Activated CD8-positive, alpha-beta memory T cell treated with anti-CD3 and anti-CD28 coated beads, Interleukin-2, amount 50 U/mL, for 1 hour (primary cell): ENCODE measurements around the gene NGFR.
"Not testable (repeated sequence)": the region's sequence is repeated elsewhere in the genome, so short reads cannot be mapped to it uniquely, and the experiment has no call there.

Experiments used
- DNase-seq: peaks from one replicate; pipeline ENCODE4 v3.0.0-alpha.2; 2020; ENCODE audit errors: extremely low read depth

Gene NGFR

DNA sequence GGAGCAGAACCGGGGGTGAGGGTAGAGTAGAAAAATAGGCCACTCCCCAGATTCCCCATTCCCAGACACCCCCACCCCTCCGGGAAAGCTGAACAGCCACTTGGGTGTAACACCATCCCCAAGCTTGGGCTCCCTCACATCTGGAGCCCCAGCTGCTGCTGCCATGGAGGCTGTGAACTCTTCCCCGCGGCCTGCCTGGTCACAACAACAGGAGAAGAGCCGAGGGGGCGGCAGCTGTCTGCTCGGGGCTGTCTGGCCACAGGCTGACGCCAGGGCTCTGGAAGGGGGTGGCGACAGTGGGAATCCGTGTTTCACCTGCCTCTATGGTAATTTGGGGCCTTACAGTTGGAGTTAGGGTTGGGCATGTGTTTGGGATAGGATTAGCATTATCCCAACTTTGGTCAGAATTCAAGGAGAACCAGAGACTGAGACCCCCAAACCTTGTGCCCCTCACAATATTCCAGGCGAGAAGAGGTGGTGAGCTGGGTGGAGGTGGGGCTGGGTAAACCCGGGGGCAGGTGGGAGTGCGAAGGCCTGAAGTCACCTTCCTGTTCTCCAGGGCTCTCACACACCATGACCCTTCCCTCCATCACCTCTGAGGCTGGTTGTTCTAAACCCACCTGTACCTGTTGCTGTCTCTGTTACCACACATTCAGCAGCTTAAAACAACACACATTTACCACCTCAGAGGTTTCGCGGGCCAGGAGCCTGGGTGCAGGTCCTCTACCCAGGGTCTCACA lies 50.9 kb downstream of the NGFR start:
- DNase-seq: no peak

DNA sequence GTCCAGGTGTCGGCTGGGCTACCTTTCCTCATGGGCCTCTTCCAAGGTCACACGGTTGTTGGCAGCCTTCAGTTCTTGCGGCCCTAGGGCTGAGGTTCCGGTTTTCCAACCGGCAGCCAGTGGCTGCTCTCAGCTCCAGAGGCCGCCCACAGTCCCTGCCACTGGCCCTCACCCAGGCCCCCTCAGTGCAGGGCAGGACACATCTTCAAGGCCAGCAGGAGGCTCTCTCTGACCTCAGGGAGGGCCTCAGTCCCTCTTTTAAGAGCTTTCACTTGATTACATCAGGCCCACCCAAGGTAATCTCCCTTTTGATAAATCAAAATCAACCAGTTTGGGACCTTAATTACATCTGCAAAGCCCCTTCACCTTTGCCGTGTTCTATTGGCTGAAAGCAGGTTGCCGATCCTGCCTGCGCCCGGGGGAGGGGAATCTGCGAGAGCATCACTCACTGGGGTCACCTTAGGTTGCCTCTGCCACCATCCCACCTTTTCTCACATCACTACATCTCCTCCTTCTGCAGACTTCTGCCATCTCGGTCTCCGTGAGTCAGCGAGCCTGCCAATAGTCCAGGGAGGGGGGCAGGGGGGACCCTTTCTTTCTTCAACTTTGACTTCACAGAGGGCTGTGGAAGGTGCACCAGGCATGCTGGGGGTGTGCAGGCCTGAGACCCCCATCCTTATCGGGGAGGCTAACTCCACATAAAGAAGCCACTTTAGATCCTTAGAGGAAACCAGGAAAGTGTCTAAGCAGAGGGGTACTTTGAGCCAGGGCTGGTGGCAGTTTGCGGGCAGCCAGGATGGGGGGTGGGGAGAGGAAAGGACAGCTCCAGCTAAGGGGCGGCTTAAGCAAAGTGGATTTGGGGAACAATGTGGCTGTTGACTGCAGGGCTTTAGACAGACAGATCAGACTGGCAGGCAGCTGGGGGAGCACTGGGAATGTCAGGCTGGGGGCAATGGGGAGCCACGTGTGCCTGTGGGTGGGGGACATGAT lies 51.7 kb downstream of the NGFR start:
- no peak for DNase-seq

- DNase-seq: no peak
Measured at GRCh38 chr17:49547566-49547965, 52.5 kb downstream of the NGFR start.

GRCh38 chr17:49548051-49548505 lies 53.0 kb downstream of the NGFR start:
- DNase-seq: no peak

DNA sequence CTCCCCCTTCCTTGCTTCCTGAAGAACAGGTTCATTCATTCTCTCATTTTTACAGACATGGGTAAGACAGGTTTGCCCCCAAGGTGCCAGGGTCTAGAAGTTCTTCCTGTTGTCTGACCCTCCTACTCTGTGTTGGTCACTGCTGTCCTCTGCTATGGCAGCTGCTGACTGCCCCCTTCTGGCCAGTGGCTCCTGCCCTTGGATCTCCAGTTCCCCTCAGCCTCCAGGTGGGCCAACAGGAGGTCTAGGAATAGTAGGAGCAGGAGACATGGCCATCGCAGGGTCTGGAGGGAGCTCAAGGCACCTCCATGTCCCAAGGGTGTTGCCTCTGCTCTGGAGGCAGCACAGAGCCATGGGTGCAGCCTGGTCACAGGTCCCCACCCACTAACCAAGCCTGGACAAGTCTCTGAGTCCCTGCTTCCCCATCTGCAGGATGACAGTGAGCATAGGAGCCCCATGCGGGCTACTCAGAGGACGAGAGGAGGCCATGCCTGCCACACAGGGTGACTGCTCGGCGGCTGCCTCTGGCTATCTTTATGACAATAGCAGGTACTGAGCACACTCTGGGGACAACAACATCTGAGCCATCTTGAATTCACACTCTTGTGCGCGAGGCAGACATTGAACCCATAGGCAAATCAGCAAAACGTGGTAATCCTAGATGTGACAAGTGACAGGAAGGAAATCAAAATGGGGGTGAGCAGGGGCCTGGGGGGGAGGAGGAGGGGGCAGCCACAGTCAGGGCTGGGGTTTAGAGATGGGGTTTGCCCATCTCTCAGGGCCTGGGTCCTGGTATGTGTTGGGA lies 53.6 kb downstream of the NGFR start:
- DNase-seq: no peak

DNA sequence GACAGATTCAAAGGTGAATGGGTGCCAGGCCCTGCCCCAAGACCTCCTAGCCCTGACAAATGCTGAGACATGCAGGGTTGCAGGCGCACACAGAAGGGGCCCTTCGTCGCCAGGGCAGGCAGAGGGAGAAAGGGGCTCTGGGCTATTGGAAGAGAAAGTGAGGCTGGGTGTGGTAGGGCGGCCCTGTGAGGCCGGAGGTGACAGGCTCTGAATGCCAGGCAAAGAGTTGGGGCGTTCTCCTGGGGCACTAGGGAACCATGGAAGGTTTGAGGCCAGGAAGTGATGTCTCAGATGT lies 54.2 kb downstream of the NGFR start:
- no peak for DNase-seq

DNA sequence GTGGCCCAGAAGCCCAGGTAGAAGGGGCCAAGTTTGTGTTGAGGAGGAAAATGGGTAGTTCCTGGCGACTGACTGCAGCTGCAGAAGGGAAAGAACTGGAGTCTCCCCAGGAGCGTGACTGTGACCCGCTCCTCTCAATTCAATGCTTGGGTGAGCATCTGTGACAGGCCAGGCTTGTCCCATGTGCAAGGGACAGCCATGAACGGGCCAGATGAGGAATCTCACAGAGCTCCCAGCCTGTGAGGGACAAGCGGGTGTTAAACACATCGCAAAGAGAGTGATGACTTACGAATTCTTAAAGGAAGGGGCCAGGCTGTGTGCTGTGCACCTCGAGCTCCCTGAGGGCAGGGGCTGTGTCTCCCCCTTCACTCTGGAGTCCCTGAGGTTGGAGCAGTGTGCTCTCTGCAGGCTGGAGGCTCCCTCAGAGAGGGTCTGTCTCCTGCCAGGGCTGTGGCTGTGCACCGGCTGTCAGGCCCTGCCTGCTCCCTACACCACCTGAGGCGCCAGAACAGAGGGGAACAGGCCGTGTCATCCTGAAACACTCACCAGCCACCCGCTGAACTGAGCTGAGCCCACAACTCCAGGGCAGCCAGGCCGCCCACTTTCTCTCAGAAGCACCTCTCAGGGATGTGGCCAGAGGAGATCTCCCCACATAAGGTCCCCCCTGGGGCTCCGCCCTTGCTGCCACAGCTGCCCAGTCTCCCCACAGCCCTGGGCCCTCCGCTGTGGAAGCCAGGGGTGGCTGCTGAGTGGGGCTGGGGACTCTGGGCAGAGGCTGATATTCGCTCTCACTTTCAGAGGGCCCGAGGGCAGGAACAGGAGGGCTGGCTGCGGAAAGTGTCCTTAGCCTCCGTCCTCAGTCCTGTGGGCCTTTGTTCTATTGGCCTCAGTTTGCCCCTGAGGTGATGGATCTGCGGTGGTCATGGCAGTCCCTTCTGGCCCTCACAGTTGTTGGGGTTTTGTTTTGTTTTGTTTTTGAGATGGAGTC lies 54.9 kb downstream of the NGFR start:
- DNase-seq: no peak

- not testable (repeated sequence) for DNase-seq
Measured at GRCh38 chr17:49550764-49551163, 55.7 kb downstream of the NGFR start.

DNA sequence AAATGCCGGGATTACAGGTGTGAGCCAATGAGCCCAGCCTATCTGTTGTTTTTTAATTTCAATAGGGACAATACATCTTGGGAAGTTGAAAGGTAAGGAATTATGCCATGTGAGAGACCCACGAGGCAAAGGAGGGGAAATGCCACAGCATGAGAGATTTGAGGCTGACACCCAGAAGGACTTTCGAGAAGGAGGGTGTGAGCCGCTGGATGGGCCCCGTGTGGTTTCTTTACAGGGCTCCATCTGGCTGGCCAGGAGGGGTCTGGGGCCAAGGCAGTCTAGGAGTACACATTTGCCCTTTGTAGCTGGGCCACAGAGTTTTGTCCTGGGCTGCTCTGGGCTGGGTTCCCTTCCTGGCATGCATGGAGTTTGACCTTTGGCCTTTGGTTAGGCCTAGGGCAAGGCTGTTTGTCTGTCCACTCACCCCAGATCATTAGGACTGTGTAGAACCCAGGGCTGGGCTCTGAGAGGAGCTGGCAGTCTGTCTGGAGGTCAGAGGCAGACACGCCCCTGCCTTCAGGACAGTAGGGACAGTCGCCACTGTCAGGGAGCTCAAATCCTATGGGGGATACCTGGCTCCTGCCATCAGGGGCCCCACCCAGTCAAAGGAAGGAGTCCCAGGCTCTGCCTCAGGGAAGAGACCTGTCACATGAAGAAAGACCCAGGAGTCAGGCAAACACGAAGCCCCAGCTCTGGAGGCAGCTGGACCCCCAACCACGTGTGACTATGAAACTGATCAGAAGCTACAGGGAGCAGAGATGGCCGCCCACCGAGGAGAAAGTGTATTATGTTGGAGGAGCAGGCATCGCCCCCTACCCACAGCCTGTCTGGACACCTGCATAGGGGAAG lies 56.4 kb downstream of the NGFR start:
- DNase-seq: no peak

DNA sequence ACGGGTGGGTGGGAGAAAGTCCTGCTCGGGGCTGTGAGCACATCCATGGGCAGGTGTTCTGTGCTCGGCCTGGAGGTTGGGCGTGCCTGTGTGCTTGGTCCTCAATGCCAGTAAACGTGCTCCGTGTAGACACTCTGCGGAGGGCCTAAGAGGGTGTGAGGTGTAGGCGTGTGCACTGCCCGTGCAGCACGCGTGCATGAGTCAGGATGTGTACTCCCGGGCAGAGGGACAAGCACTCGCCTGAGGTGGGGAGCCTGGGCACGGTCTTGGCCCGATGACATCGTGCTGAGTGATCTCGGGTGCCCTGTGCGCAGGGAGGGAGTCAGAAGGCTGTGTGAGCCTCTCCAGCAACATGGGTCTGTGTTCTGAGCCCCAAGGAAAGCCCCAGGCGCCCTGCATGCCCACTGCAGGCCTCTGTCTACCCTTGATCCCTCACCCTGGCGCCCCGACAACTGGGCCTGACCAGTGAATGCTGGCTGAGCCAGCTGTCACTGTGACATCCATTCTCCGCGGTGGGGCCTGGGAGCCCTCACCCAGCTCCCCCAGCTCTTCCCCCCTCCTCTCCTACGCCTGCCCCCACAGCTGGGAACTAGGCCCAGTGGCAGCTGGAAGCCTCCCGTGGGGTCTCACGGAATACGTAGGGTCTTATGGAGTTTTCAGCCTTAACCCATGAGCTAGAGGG lies 57.1 kb downstream of the NGFR start:
- DNase-seq: no peak

DNA sequence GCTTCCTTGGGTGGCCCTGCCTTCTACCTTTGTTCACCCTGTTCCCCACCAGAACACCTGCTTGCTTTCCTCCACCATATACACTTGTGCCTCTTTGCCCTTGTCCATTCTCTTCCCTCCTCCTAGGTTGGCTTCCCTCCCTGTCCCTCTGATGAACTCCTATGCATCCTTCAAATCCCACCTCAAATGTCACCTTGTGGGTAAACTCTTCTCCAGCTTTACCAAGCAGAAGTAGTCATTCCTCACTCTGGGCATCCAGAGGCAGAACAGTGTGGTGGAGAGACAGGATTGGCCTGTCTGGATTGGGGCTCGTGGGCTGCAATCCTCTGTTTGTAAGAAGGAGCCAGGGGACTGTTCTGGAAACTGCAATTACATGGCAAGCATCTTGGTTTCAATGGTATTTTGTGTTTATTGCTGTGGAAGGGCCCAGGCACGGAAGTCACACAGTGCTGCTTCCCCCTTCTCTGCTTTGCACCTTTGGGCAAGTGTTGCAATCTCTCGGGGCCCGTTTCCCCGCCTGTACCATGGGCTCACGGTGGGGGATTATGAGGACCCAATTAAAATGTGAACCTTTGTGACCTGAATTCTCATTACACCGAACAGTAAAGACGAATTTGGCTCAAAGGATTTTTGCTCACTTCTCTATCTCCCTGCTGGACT lies 58.7 kb downstream of the NGFR start:
- DNase-seq: no peak

DNA sequence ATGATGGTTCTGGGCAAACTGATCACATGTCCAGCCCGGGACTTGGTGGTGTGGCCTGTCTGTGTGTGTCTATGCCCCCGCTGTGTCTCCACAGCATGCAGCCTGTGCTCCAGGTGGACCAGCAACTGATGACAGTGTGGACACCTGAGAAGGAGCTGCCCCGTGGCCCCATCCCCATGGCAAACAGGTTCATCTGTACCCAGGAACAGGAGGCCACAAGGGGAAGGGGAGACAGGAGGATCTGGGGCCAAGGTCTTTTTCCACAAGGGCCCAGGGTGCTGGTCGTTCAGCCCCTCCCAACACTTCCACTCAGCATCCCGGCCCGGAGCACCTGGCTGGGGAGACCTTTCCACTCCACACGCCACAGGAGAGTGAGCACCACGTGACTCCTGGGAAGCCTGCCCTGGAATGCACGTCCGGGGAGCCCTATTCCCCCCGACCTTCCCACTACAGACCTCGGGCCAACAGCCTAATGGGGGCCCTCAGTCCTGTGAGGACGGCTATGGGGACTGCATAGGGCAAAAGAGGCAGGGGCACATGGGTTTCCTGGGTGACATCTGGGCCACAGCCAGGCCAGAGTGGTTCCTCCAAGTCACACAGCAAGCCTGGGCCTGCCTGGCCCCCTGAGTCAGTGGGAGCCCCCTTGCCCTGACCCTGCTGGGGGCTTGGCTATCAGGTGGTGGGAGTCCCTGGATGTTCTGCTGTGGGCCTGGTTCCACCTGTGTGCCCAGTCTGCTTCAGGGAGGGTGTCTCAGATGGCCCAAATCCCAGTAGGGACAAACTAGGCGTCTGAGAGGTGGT lies 59.8 kb downstream of the NGFR start:
- DNase-seq: no peak

GRCh38 chr17:49555495-49556222 lies 60.6 kb downstream of the NGFR start:
- no peak for DNase-seq

- no peak for DNase-seq
Measured at GRCh38 chr17:49556223-49556943, 61.3 kb downstream of the NGFR start.

- no peak for DNase-seq
Measured at GRCh38 chr17:49557312-49558024, 62.4 kb downstream of the NGFR start.
